Adrenal gland (tissue), 5 donors: ENCODE data around the gene STK32C.

Source experiments
- POLR2A ChIP-seq, 2 donors: fragments of 450-650 bp; IDR thresholded peaks; one replicate each; pipeline ENCODE4 v1.6.1; 2017; ENCODE audit warnings: antibody characterized with exemption in 2 of 2, mild to moderate bottlenecking in 2 of 2, moderate library complexity in 1 of 2
- TF ChIP-seq, protein P1 (sequence below), 6 experiments: fragments of 450-650 bp in 4 of 6; fragments of 200-600 bp in 2 of 6; sonication (generic) in 1 of 6; IDR thresholded peaks; 1 replicate in 5 of 6; 2 replicates in 1 of 6; pipeline versions ENCODE4 v1.5.1 to v1.8.0; 2016 to 2021; ENCODE audit warnings: antibody characterized with exemption in 6 of 6, mild to moderate bottlenecking in 2 of 6, moderate library complexity in 1 of 6
- donor health status: DM: no; HTN: no; CAD: no.

DNA sequence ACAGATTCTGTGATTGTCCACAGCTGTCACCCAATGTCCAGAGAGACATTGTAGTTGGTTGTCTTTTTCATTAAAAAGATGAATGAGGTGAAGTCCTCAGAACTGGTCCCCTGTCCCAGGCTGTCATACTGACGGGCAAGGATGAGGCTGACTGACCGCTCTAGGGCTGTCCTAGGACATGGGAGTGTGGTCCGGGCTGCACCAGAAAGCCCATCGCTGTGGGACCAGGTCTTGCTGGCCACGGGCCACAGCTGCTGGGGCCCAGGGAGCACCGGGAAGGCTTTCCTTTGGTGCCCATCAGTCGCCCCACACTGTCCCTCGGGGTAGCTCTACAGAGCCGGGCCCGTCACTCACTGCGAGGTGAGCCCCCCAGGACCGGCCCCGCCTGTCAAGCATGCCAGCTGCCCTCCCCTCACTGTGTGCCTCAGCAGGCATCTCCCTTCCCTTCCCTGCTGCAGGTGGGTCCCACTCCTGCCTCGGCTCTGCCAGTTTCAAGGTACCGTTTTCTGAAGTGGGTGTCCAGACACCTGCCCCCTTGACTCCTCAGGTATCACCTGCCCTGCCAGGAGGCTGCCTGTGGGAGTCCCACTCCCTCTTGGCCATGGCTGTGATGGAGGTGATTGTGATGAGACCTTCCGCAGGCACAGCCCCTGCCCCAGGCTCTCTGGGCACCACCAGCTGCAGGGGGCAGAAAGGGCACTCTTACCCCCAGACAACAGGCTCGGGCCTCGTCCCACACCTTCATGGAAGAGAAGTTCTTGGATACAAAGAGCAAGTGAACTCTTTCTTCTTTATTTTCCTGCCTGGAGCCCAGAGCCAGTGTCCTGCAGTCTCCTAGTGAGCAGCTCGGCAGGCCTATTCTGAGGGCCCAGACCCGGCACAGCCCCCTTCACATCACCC is 46.0 kb upstream of the STK32C start:
- TF ChIP-seq POLR2A (IDR thresholded peaks at IDR 0.05): no peak
- TF ChIP-seq, protein P1, sequence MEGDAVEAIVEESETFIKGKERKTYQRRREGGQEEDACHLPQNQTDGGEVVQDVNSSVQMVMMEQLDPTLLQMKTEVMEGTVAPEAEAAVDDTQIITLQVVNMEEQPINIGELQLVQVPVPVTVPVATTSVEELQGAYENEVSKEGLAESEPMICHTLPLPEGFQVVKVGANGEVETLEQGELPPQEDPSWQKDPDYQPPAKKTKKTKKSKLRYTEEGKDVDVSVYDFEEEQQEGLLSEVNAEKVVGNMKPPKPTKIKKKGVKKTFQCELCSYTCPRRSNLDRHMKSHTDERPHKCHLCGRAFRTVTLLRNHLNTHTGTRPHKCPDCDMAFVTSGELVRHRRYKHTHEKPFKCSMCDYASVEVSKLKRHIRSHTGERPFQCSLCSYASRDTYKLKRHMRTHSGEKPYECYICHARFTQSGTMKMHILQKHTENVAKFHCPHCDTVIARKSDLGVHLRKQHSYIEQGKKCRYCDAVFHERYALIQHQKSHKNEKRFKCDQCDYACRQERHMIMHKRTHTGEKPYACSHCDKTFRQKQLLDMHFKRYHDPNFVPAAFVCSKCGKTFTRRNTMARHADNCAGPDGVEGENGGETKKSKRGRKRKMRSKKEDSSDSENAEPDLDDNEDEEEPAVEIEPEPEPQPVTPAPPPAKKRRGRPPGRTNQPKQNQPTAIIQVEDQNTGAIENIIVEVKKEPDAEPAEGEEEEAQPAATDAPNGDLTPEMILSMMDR (IDR thresholded peaks at IDR 0.05): no peak
